GM18951 (cell line): ENCODE results near the gene UBE2E2.
A peak's percentile ranks its signal among the peaks of the same experiment; 100 is the strongest.

Experiments used
- POLR2A ChIP-seq: IDR thresholded peaks from 4 replicates; pipeline ENCODE4 v1.6.1; 2011; ENCODE audit warnings: mild to moderate bottlenecking; ENCODE audit not compliant: insufficient read length, insufficient read depth; ENCODE audit errors: extremely low read depth
- in situ Hi-C: fragments of 300-500 bp; cut with MboI; formaldehyde crosslinking; loops from one replicate; pipeline ENCODE4 v1.12.0; 2022; ENCODE audit warnings: low sequenced_read_pairs, mixed read lengths, inconsistent platforms; ENCODE audit not compliant: unreplicated experiment

UBE2E2 gene

GRCh38 chr3:23202921-23203707, at the start of gene UBE2E2:
UBE2E2 (plus strand) TSS chr3:23203327.
- TF ChIP-seq POLR2A, result peak; percentile 63
- in situ Hi-C loops, result no loop called here

GRCh38 chr3:23153436-23153835, 49.7 kb upstream of the UBE2E2 start:
- in situ Hi-C loops, result no loop called here
- no peak for TF ChIP-seq POLR2A

- in situ Hi-C loops, result no loop called here
- TF ChIP-seq POLR2A, result no peak
Measured at GRCh38 chr3:23157331-23157730, 45.8 kb upstream of the UBE2E2 start.

- in situ Hi-C loops, result no loop called here
- TF ChIP-seq POLR2A, result no peak
Measured at GRCh38 chr3:23159929-23160328, 43.2 kb upstream of the UBE2E2 start.

- no peak for TF ChIP-seq POLR2A
Measured at GRCh38 chr3:23161308-23161707, 41.8 kb upstream of the UBE2E2 start.

GRCh38 chr3:23161896-23162570, 41.1 kb upstream of the UBE2E2 start:
- in situ Hi-C loops, result no loop called here
- no peak for TF ChIP-seq POLR2A

More at GRCh38 chr3:23161308-23161707, 41.8 kb upstream of the UBE2E2 start:
- in situ Hi-C loops, result no loop called here

- in situ Hi-C loops, result no loop called here
- TF ChIP-seq POLR2A, result no peak
Measured at GRCh38 chr3:23162934-23163333, 40.2 kb upstream of the UBE2E2 start.

- no peak for TF ChIP-seq POLR2A
- in situ Hi-C loops, result no loop called here
Measured at GRCh38 chr3:23164746-23165145, 38.4 kb upstream of the UBE2E2 start.

- in situ Hi-C loops, result no loop called here
- TF ChIP-seq POLR2A, result no peak
Measured at GRCh38 chr3:23165571-23165970, 37.6 kb upstream of the UBE2E2 start.

- no peak for TF ChIP-seq POLR2A
- in situ Hi-C loops, result no loop called here
Measured at GRCh38 chr3:23166276-23166675, 36.9 kb upstream of the UBE2E2 start.

- in situ Hi-C loops, result no loop called here
- TF ChIP-seq POLR2A, result no peak
Measured at GRCh38 chr3:23166845-23167244, 36.3 kb upstream of the UBE2E2 start.

GRCh38 chr3:23169551-23169950, 33.6 kb upstream of the UBE2E2 start:
- TF ChIP-seq POLR2A, result no peak
- in situ Hi-C loops, result no loop called here

- in situ Hi-C loops, result no loop called here
Measured at GRCh38 chr3:23170291-23170690, 32.8 kb upstream of the UBE2E2 start.

GRCh38 chr3:23172059-23172458, 31.1 kb upstream of the UBE2E2 start:
- no peak for TF ChIP-seq POLR2A
- in situ Hi-C loops, result no loop called here

More at GRCh38 chr3:23170291-23170690, 32.8 kb upstream of the UBE2E2 start:
- TF ChIP-seq POLR2A, result no peak

GRCh38 chr3:23174426-23175039, 28.6 kb upstream of the UBE2E2 start:
- in situ Hi-C loops, result no loop called here
- TF ChIP-seq POLR2A, result no peak
